ENCODE data around the gene FBXL16. TPM values are rescaled to one million over a fixed set of nuclear protein-coding genes. Genes with fewer than 3 reads are reported as not detected.

The FBXL16 gene
- total and polyA plus RNA-seq, 11 donors = 0.03 to 1.00 (median 0.59) TPM; not detected in 6

- Histone ChIP-seq H3K4me1 (peaks cover 8 to 33% (median 22%) of the 10 kb centered on the region in 12 donors), H3K27me3 (peaks cover 0 to 24% (median 0%) of the 10 kb centered on the region in 9 donors), H3K36me3 (peaks cover 0 to 24% (median 13%) of the 10 kb centered on the region in 9 donors), H3K4me3 (peak overlapping the region; percentile 38 to 65 (median 60)), H3K27ac (peak overlapping the region in 7 of 12 donors; percentile 14 to 55 (median 27)), H3K9me3 (no peaks in the 10 kb centered on the region)
- peak in 1 of 5 donors; percentile 30 for DNase-seq
- WGBS, 4 donors = 0 to 1% (median 1%) methylated on average over 23 to 61 of the region's 61 CpGs
- TF ChIP-seq POLR2A (IDR thresholded peaks at IDR 0.05) (no peak), CTCF (IDR thresholded peaks at IDR 0.05) (no peak)
- ATAC-seq = peak in 2 of 4 donors; percentile 0 to 2
- intact Hi-C loops (cut with DNase I) = no loop called here
Observed at GRCh38 chr16:727291-727977, 21.8 kb upstream of the FBXL16 start.

DNA sequence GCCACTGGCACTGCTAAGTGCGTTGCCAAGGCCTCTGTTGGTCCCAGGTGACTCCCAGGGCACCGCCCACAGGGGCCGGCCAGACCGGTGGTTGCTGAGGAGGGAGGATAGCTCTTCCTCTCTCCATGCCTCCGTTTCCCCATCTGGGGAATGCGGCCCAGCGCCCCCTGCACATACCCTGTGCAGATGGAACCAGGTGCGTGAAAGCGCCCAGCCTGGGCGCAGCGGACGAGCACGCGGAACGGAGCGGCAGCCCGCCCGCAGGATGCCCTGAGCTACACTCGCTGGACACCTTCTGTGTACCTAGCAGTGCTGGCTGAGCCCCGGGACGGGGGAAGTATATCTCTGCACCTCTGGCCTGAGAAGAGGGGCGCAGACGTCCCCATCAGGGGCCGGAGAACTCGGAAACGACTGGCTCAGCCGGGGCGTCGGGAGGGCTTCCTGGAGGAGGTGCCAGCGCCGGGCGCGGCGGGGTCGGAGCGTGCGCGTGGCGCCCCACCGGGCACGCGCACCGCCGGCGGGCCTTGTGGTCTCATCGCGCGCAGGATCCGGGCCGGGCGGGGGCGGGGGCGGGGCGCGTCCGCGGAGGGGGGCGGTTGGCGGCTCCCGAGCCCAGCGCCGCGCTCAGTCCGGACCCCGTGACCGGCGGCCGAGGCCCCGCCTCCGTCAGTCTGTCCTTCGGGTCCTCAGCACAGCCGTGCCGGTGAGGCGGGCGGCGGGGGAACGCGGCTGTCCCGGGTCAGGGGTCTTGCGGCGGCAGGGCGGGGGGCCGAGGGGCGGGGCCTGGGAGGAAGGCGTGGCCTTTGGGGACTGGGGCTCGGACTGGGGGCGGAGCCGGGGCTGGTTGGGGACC lies 21.1 kb upstream of the FBXL16 start, which contains the start of the genes CCDC78 and HAGHL:
Gene CCDC78, minus strand, starts transcription at position 6 of the 853 bp plus-strand sequence. CDS start 76 bp downstream, outside the sequence.
Gene HAGHL, plus strand, starts transcription at position 669 of the 853 bp plus-strand sequence. CDS start 404 bp downstream, outside the sequence.
- WGBS, 4 donors = 2% methylated on average over 45 to 88 of the region's 88 CpGs; no CpG with 5 or more reads in 1 of the 4 donors
- Histone ChIP-seq H3K4me3 (peak within 1 kb of the TSS; percentile 38 to 65 (median 60)), H3K27ac (peak within 1 kb of the TSS in 7 of 12 donors; percentile 14 to 55 (median 27)), H3K36me3 (peaks cover 0 to 16% (median 6%) of the 10 kb centered on the region in 9 donors), H3K4me1 (peaks cover 10 to 40% (median 26%) of the 10 kb centered on the region in 12 donors), H3K9me3 (no peaks in the 10 kb centered on the region), H3K27me3 (peaks cover 0 to 24% (median 0%) of the 10 kb centered on the region in 9 donors)
- ATAC-seq (peak in 3 of 4 donors; percentile 10 to 44 (median 18)), DNase-seq (peak in 4 of 5 donors; percentile 55 to 81 (median 71))
- intact Hi-C loops (cut with DNase I) = no loop called here
- TF ChIP-seq CTCF (IDR thresholded peaks at IDR 0.05) = no peak
- no peak for TF ChIP-seq POLR2A (IDR thresholded peaks at IDR 0.05)

DNA sequence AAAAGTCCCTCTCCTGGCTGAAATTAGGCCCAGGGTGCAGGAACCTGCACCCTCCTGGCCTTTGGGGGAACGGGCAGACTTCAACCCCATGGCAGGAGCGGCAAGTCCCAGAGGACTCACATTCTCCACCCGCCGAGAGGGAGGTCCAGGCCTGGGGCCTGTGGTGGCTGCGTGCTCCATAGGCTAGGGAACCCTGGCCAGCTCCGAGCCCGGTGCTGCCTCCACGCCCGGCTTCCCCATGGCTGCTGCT lies 20.5 kb upstream of the FBXL16 start:
- H3K9me3 ChIP-seq = no peaks in the 10 kb centered on the region
- intact Hi-C loops (cut with DNase I) = no loop called here
- ATAC-seq (peak in 1 of 4 donors; percentile 6), DNase-seq (no peak)
- no peak overlapping the region for H3K27ac ChIP-seq
- WGBS, 4 donors = 10 to 17% (median 14%) methylated on average over 4 to 9 of the region's 9 CpGs
- H3K4me1 ChIP-seq = peaks cover 12 to 46% (median 29%) of the 10 kb centered on the region in 12 donors
- H3K36me3 ChIP-seq = peaks cover 0 to 11% (median under 1%) of the 10 kb centered on the region in 9 donors
- H3K4me3 ChIP-seq = peak overlapping the region in 2 of 12 donors; percentile 63 to 65
- peaks cover 0 to 24% (median 0%) of the 10 kb centered on the region in 9 donors for H3K27me3 ChIP-seq
- TF ChIP-seq POLR2A (IDR thresholded peaks at IDR 0.05) = no peak
- TF ChIP-seq CTCF (IDR thresholded peaks at IDR 0.05) = no peak
